HFF-Myc (cell line): ENCODE results near the gene MEGF9.

Experiments
- DNase-seq: peaks from one replicate; pipeline ENCODE4 v3.0.0-alpha.2; 2011; ENCODE audit warnings: low read depth; ENCODE audit errors: extremely low read depth
- H3K4me3 ChIP-seq: replicated peaks from 2 replicates; pipeline ENCODE4 v1.5.1; 2011; ENCODE audit warnings: low read depth, mild to moderate bottlenecking, control low read depth, low read length
- CTCF ChIP-seq: IDR thresholded peaks from 2 replicates; pipeline ENCODE4 v1.5.1; 2012; ENCODE audit warnings: mild to moderate bottlenecking, low read depth, low read length, control low read depth; ENCODE audit errors: missing control alignments

Gene MEGF9

GRCh38 chr9:120694559-120694958 is 19.7 kb downstream of the MEGF9 start:
- DNase-seq = no peak
- no peak for TF ChIP-seq CTCF
- H3K4me3 ChIP-seq = no peak overlapping the region

- no peak for DNase-seq
- H3K4me3 ChIP-seq = no peak overlapping the region
- TF ChIP-seq CTCF = no peak
Measured at GRCh38 chr9:120693700-120694008, 20.6 kb downstream of the MEGF9 start.

GRCh38 chr9:120692901-120693699 is 21.2 kb downstream of the MEGF9 start:
- DNase-seq = no peak
- no peak for TF ChIP-seq CTCF
- H3K4me3 ChIP-seq = no peak overlapping the region

GRCh38 chr9:120690372-120690771 is 23.9 kb downstream of the MEGF9 start:
- no peak overlapping the region for H3K4me3 ChIP-seq
- DNase-seq = no peak
- no peak for TF ChIP-seq CTCF

GRCh38 chr9:120689860-120690259 is 24.4 kb downstream of the MEGF9 start:
- no peak overlapping the region for H3K4me3 ChIP-seq
- DNase-seq = no peak
- TF ChIP-seq CTCF = no peak

- no peak for DNase-seq
- H3K4me3 ChIP-seq = no peak overlapping the region
- TF ChIP-seq CTCF = no peak
Measured at GRCh38 chr9:120688758-120689157, 25.5 kb downstream of the MEGF9 start.

GRCh38 chr9:120683150-120683549 is 31.1 kb downstream of the MEGF9 start:
- no peak for TF ChIP-seq CTCF
- H3K4me3 ChIP-seq = no peak overlapping the region
- no peak for DNase-seq
